AG09309 (cell line): Measurements from ENCODE around the gene FKRP.

ENCODE experiments used
- DNase-seq: peaks from one replicate; pipeline ENCODE4 v3.0.0-alpha.2; 2010; ENCODE audit warnings: low read depth
- H3K4me3 ChIP-seq: 2 replicates; pipeline ENCODE4 v1.5.1; 2011; ENCODE audit warnings: mild to moderate bottlenecking, low read depth, low read length, moderate library complexity; ENCODE audit not compliant: control insufficient read depth
- CTCF ChIP-seq: IDR thresholded peaks from 2 replicates; pipeline ENCODE4 v1.5.1; 2011; ENCODE audit warnings: mild to moderate bottlenecking, low read depth, low read length, inconsistent platforms; ENCODE audit not compliant: insufficient read depth, control insufficient read depth; ENCODE audit errors: missing control alignments

The FKRP gene

GRCh38 chr19:46717034-46717715, 28.7 kb upstream of the FKRP start, which contains the start of gene PRKD2:
Gene PRKD2, minus strand, starts transcription at chr19:46717114. Its CDS starts 744 bp downstream, at chr19:46716370.
- H3K4me3 ChIP-seq = peak within 1 kb of the TSS; percentile 82
- TF ChIP-seq CTCF = no peak
- DNase-seq = peak; percentile 34

GRCh38 chr19:46717716-46718143, 28.1 kb upstream of the FKRP start:
- H3K4me3 ChIP-seq = peak overlapping the region; percentile 82
- TF ChIP-seq CTCF = no peak
- no peak for DNase-seq

- no peak overlapping the region for H3K4me3 ChIP-seq
- no peak for TF ChIP-seq CTCF
- DNase-seq = no peak
Measured at GRCh38 chr19:46718157-46718933, 27.5 kb upstream of the FKRP start.

DNA sequence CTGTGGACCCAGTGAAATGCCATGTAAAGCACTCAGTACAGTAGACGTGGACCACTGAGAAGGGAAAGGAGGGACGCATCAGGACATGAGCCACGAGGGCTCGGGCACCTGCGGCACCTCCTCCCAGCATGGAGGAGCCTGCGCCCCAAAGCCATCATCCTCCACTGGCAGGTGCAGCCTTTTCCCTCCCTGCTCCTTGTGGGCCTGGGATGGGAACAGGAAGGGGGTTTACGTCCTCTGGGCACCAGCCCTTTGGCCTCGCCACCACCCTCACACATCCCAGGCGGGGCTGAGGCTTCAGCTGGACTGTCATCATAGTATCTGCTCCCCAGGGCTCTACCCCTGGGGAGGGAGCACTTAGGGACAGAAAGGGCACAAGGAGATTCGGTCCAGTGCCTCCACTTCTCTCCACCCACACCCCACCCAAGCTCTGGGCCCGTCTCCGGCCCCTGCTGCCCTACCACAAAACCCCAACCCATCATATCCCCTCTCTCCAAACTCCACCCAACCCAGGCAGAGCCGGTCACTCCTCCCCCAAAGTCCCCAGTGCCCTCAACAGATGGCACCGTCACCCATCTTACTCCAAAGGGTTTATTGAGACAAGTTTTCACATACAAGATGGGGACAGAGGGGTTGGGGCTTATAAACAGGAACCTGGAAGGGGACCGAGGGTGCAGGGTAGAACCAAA, 26.8 kb upstream of the FKRP start:
- no peak overlapping the region for H3K4me3 ChIP-seq
- TF ChIP-seq CTCF = no peak
- DNase-seq = no peak

DNA sequence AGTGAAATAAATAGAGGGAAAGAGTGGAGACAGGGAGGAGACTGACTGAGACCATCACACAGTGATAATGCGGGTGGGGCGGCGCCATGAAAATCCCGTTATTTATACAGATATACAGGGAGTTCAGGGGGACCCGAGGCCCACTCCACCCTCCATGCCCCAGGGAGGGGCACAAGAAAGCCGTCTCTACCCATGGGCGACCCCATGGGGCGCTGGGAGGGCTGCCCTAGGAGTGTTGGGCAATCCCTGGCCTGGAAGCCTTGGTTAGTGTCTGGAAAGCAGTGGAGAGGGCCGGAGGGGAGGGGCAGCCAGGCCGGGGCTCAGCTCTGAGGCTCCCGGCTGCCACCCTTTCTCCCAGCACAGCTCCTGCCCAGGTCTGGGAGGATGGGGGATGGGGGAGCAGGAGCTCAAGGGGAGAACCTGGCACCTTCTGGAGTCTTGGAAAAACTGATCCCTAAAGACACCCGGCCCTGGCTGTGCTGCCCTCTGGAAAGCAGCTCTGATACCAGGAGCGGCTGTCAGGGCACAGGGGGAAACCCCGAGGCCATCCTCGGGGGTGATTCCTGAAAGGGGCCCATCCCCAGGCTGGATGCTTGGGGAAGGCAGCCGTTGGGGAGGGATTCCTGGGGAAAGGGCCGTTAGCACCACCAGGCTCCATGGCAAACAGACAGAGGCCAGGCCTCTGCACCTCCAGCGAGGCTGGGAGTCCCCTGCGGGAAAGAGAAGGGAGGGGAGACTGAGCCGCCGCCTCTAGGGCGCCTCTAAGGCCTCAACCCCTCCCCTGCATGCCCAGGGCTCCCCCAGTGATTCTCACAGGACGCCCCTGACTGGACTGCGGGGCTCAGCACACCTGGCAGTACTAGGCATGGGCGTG, 26.0 kb upstream of the FKRP start:
- no peak overlapping the region for H3K4me3 ChIP-seq
- no peak for TF ChIP-seq CTCF
- no peak for DNase-seq
